Measurements from ENCODE around the gene ATP2A3.

DNA sequence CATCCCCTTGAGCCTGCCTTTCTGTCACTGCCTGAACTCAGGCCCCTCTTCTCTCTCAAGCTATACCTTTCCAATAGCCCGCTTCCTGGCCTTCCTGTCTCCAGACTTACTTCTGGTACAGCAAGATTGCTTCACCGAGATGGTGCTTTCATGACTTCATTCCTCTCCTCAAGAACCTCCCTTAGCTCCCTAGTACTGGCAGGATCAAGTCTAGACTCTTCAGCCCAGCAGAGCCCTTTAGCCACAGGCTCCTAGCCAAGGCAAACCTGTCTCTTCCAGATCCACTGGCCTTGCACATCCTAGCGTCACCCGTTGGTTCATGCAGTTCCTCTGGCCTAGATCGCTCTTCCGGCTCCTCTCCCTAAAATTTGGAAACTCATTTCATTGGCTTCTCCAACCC lies 6.4 kb upstream of the ATP2A3 start:
- TF ChIP-seq CTCF (IDR thresholded peaks at IDR 0.05 in 4 of 5, conservative IDR thresholded peaks at IDR 0.05 in 1 of 5) = no peak
- TF ChIP-seq POLR2A (IDR thresholded peaks at IDR 0.05) = no peak

All from gastrocnemius medialis (tissue), 4 donors.